Cortex of kidney (tissue), 1 donor: ENCODE measurements around the gene ZSCAN5C.
"Not testable (repeated sequence)": the region's sequence is repeated elsewhere in the genome, so short reads cannot be mapped to it uniquely, and the experiment has no call there.

Source experiments
- DNase-seq: peaks from one replicate; lab custom pipeline; 2025; lab: John Stamatoyannopoulos, UW

The ZSCAN5C gene

GRCh38 chr19:56201973-56202372 is at the start of gene ZSCAN5C:
TSS of gene ZSCAN5C (plus strand) at chr19:56202273. CDS start at chr19:56205914, 3,641 bp downstream.
- DNase-seq = no peak

- DNase-seq = no peak
Observed at GRCh38 chr19:56152644-56153043, 49.4 kb upstream of the ZSCAN5C start.

- DNase-seq = no peak
Observed at GRCh38 chr19:56153507-56153906, 48.6 kb upstream of the ZSCAN5C start.

- no peak for DNase-seq
Observed at GRCh38 chr19:56155124-56155687, 46.9 kb upstream of the ZSCAN5C start.

- DNase-seq = no peak
Observed at GRCh38 chr19:56156768-56157167, 45.3 kb upstream of the ZSCAN5C start.

- DNase-seq = no peak
Observed at GRCh38 chr19:56158170-56158757, 43.8 kb upstream of the ZSCAN5C start.

- no peak for DNase-seq
Observed at GRCh38 chr19:56159009-56159559, 43.0 kb upstream of the ZSCAN5C start.

- DNase-seq = no peak
Observed at GRCh38 chr19:56159622-56160271, 42.3 kb upstream of the ZSCAN5C start.

- DNase-seq = no peak
Observed at GRCh38 chr19:56161534-56161933, 40.5 kb upstream of the ZSCAN5C start.

GRCh38 chr19:56162258-56162657 is 39.8 kb upstream of the ZSCAN5C start:
- no peak for DNase-seq

GRCh38 chr19:56163097-56163496 is 39.0 kb upstream of the ZSCAN5C start:
- no peak for DNase-seq

GRCh38 chr19:56167064-56167578 is 35.0 kb upstream of the ZSCAN5C start:
- no peak for DNase-seq

- no peak for DNase-seq
Observed at GRCh38 chr19:56170261-56170660, 31.8 kb upstream of the ZSCAN5C start.

GRCh38 chr19:56174086-56174485 is 28.0 kb upstream of the ZSCAN5C start:
- no peak for DNase-seq

- no peak for DNase-seq
Observed at GRCh38 chr19:56174550-56174949, 27.5 kb upstream of the ZSCAN5C start.

- not testable (repeated sequence) for DNase-seq
Observed at GRCh38 chr19:56175861-56176307, 26.2 kb upstream of the ZSCAN5C start, which contains the start of gene GALP. TSS of gene GALP (plus strand) at chr19:56176008. CDS start at chr19:56177109, 1,101 bp downstream.

GRCh38 chr19:56176310-56176709 is 25.8 kb upstream of the ZSCAN5C start:
- DNase-seq = not testable (repeated sequence)

- DNase-seq = no peak
Observed at GRCh38 chr19:56176881-56177280, 25.2 kb upstream of the ZSCAN5C start.

- no peak for DNase-seq
Observed at GRCh38 chr19:56177564-56178243, 24.4 kb upstream of the ZSCAN5C start.

GRCh38 chr19:56189785-56190184 is 12.3 kb upstream of the ZSCAN5C start:
- DNase-seq = no peak

GRCh38 chr19:56191115-56191514 is 11.0 kb upstream of the ZSCAN5C start:
- no peak for DNase-seq

GRCh38 chr19:56191711-56192110 is 10.4 kb upstream of the ZSCAN5C start:
- DNase-seq = no peak
